Measurements from ENCODE around the gene MPRIP. TPM values are rescaled to one million over a fixed set of nuclear protein-coding genes. Genes with fewer than 3 reads are reported as not detected.

The MPRIP gene
- total and polyA plus RNA-seq, 10 donors = 52.3 to 309 (median 131) TPM

DNA sequence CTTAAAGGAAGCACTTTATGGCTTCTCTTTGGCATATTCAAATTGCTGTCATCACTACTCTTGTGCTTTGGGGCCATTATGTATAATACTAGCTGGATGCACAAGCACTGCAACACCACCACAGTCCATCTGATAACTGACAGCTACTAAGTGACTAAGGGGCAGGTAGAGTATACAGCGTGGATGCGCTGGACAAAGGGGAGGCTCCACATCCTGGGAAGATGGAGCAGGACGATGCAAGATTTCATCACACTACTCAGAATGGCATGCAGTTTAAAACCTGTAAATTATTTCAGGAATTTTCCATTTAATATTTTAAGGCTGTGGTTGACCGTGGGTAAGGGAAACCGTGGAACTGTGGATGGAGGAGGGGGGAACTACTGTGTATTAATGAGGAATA lies 25.0 kb downstream of the MPRIP start:
- DNase-seq = peak; percentile 8
- TF ChIP-seq POLR2A (IDR thresholded peaks at IDR 0.05) = no peak
- TF ChIP-seq, protein P1, sequence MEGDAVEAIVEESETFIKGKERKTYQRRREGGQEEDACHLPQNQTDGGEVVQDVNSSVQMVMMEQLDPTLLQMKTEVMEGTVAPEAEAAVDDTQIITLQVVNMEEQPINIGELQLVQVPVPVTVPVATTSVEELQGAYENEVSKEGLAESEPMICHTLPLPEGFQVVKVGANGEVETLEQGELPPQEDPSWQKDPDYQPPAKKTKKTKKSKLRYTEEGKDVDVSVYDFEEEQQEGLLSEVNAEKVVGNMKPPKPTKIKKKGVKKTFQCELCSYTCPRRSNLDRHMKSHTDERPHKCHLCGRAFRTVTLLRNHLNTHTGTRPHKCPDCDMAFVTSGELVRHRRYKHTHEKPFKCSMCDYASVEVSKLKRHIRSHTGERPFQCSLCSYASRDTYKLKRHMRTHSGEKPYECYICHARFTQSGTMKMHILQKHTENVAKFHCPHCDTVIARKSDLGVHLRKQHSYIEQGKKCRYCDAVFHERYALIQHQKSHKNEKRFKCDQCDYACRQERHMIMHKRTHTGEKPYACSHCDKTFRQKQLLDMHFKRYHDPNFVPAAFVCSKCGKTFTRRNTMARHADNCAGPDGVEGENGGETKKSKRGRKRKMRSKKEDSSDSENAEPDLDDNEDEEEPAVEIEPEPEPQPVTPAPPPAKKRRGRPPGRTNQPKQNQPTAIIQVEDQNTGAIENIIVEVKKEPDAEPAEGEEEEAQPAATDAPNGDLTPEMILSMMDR (IDR thresholded peaks at IDR 0.05 in 8 of 11, conservative IDR thresholded peaks at IDR 0.05 in 3 of 11) = no peak
- TF ChIP-seq POLR2AphosphoS5 (IDR thresholded peaks at IDR 0.05) = no peak
- peaks cover 0 to 10% (median 7%) of the 10 kb centered on the region in 8 donors for H3K9me3 ChIP-seq
- no peak overlapping the region for H3K4me3 ChIP-seq
- no peaks in the 10 kb centered on the region for H3K27me3 ChIP-seq (replicated peaks in 1 of 7)
- H3K4me1 ChIP-seq = peaks cover 19 to 81% (median 66%) of the 10 kb centered on the region in 6 donors
- H3K36me3 ChIP-seq = peaks cover 0 to 15% (median 0%) of the 10 kb centered on the region in 6 donors
- no peak overlapping the region for H3K27ac ChIP-seq
- intact Hi-C loops (cut with DNase I; ENCODE audit: low total_unique reads) = no loop called here
- 81 to 87% (median 85%) methylated on average over 5 of the region's 5 CpGs for WGBS, 5 donors

DNA sequence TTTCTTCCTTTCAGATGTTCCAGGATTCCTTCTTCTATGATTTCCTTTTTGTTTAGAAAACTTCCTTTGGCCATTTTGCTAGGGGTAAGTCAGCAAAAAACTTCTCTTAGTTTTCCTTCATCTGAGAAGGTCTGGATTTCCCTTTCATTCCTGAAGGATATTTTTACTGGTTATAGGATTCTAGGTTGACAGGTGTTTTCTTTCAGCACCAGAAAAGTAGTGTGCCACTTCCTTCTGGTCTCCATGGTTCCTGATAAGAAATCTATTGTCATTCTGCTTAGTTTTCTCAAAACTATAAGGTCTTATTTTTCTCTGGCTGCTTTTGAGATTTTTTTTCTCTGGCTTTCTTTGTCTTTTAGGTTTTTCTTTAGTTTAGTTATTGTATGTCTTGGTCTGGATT lies 27.6 kb downstream of the MPRIP start:
- no peak overlapping the region for H3K4me3 ChIP-seq
- intact Hi-C loops (cut with DNase I; ENCODE audit: low total_unique reads) = no loop called here
- no peak for DNase-seq
- no peaks in the 10 kb centered on the region for H3K27me3 ChIP-seq (replicated peaks in 1 of 7)
- TF ChIP-seq, protein P1 (IDR thresholded peaks at IDR 0.05 in 8 of 11, conservative IDR thresholded peaks at IDR 0.05 in 3 of 11) = no peak
- no peak for TF ChIP-seq POLR2AphosphoS5 (IDR thresholded peaks at IDR 0.05)
- TF ChIP-seq POLR2A (IDR thresholded peaks at IDR 0.05) = no peak
- H3K4me1 ChIP-seq = peaks cover 7 to 81% (median 61%) of the 10 kb centered on the region in 6 donors
- H3K36me3 ChIP-seq = peaks cover 0 to 31% (median 0%) of the 10 kb centered on the region in 6 donors
- no peak overlapping the region for H3K27ac ChIP-seq
- H3K9me3 ChIP-seq = peaks cover 0 to 10% (median 7%) of the 10 kb centered on the region in 8 donors

DNA sequence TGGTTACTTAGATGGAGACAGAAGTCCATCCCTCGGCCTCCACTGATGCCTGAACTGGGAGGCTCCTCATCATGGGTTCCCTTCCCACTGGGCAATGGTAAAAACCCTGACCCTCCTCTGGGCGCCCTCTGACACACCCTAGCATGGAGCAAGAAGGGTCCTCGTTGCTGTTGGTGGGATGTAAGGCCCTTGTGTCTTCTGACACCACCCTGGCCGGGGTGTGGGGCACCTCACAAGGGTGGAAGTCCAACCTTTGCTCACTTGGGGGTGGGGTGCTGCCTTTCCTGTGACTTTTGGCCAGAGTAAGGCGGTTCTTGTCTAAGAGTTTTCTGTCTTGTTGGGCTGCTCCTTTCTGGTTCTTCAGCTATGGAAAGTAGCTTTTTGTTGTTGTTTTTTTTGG lies 28.7 kb downstream of the MPRIP start:
- TF ChIP-seq POLR2A (IDR thresholded peaks at IDR 0.05) = no peak
- intact Hi-C loops (cut with DNase I; ENCODE audit: low total_unique reads) = no loop called here
- WGBS, 5 donors = 72 to 85% (median 76%) methylated on average over 5 of the region's 5 CpGs
- Histone ChIP-seq H3K9me3 (peaks cover 0 to 10% (median 7%) of the 10 kb centered on the region in 8 donors), H3K4me1 (peaks cover 2 to 81% (median 61%) of the 10 kb centered on the region in 6 donors), H3K36me3 (peaks cover 0 to 36% (median 0%) of the 10 kb centered on the region in 6 donors), H3K4me3 (no peak overlapping the region), H3K27ac (no peak overlapping the region), H3K27me3 (replicated peaks in 1 of 7) (no peaks in the 10 kb centered on the region)
- DNase-seq = peak; percentile 10

DNA sequence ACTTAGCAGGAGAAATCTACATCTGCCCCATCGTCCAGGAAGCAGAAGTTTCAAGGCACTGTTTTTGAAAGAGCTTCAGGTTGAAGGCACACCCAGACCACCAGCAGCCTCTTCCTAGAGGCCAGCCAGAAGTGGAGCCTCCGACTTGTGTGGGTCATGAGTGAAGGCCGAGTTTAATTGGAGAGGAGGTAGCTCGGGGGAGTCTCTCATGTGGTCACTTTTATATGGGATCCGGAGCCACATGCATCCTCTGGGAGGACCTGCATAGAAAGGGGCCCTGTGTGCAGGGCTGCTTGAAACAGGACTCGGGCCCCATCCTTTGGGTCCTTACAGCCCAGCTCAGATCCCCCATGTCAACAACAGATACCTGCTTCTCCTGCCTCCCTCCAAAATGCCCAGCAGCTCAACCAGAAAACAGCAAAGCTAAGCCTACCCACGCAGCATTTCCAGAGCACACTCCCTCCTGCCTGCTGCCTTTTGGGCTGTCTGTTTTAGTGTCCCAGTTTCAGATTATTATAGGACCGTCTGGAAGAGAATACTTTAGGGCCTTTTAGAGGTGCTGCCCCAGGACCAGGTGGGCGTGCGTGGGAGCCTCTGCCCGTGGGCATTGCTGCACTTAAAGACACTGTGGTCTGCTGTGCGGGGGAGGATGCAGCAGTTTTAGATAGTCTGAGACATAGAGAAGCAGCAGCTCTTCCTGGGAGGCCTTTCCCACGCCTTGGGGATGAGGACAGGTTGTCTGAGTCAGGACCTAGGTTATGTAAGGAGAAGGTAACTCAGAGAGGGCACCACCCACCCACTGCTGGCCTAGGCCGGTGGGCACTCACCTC lies 29.5 kb downstream of the MPRIP start:
- H3K27ac ChIP-seq = no peak overlapping the region
- H3K4me3 ChIP-seq = no peak overlapping the region
- intact Hi-C loops (cut with DNase I; ENCODE audit: low total_unique reads) = no loop called here
- no peaks in the 10 kb centered on the region for H3K27me3 ChIP-seq (replicated peaks in 1 of 7)
- peaks cover 0 to 81% (median 62%) of the 10 kb centered on the region in 6 donors for H3K4me1 ChIP-seq
- 71 to 85% (median 79%) methylated on average over 14 of the region's 14 CpGs for WGBS, 5 donors
- TF ChIP-seq, protein P1 (IDR thresholded peaks at IDR 0.05 in 8 of 11, conservative IDR thresholded peaks at IDR 0.05 in 3 of 11) = no peak
- no peak for TF ChIP-seq POLR2AphosphoS5 (IDR thresholded peaks at IDR 0.05)
- TF ChIP-seq POLR2A (IDR thresholded peaks at IDR 0.05) = no peak
- DNase-seq = peak; percentile 44
- peaks cover 0 to 44% (median 0%) of the 10 kb centered on the region in 6 donors for H3K36me3 ChIP-seq
- peaks cover 0 to 10% (median 7%) of the 10 kb centered on the region in 8 donors for H3K9me3 ChIP-seq
